Mesendoderm (in vitro differentiated cells): ENCODE data around the gene KRTAP10-10. TPM values are rescaled to one million over a fixed set of nuclear protein-coding genes. Genes with fewer than 3 reads are reported as not detected.
"Not testable (repeated sequence)": the region's sequence is repeated elsewhere in the genome, so short reads cannot be mapped to it uniquely, and the experiment has no call there.

Source experiments
- DNase-seq: peaks from one replicate; pipeline ENCODE4 v3.0.0; 2013
- H2AK5ac ChIP-seq: 2 replicates; pipeline ENCODE4 v1.6.1; 2013; ENCODE audit warnings: low read length, inconsistent platforms
- H2BK120ac ChIP-seq: 2 replicates; pipeline ENCODE4 v1.6.1; 2013; ENCODE audit warnings: low read depth, mild to moderate bottlenecking, low read length, moderate library complexity, mixed read lengths
- H2BK15ac ChIP-seq: replicated peaks from 2 replicates; pipeline ENCODE4 v1.6.1; 2013; ENCODE audit warnings: low read depth, mild to moderate bottlenecking, moderate library complexity
- H2BK5ac ChIP-seq: 2 replicates; pipeline ENCODE4 v1.6.1; 2013; ENCODE audit warnings: low read length, inconsistent platforms
- H3K18ac ChIP-seq: 2 replicates; pipeline ENCODE4 v1.6.1; 2013; ENCODE audit warnings: mild to moderate bottlenecking, low read length, mixed read lengths
- H3K23ac ChIP-seq: one replicate; pipeline ENCODE4 v1.6.1; 2013; ENCODE audit warnings: low read length
- H3K27ac ChIP-seq: 2 replicates; pipeline ENCODE4 v1.5.1; 2013; ENCODE audit warnings: low read depth, mild to moderate bottlenecking, inconsistent platforms, low read length, moderate library complexity
- H3K27me3 ChIP-seq: 2 replicates; pipeline ENCODE4 v1.6.1; 2013; ENCODE audit warnings: low read length, control low read depth, mild to moderate bottlenecking, inconsistent platforms; ENCODE audit not compliant: insufficient read depth, poor library complexity
- H3K36me3 ChIP-seq: 2 replicates; pipeline ENCODE4 v1.6.1; 2013; ENCODE audit warnings: low read length, inconsistent platforms; ENCODE audit not compliant: control insufficient read depth, insufficient read depth
- H3K4ac ChIP-seq: one replicate; pipeline ENCODE4 v1.6.1; 2013; ENCODE audit warnings: low read depth, mild to moderate bottlenecking, low read length, moderate library complexity
- H3K4me1 ChIP-seq: 2 replicates; pipeline ENCODE4 v1.6.1; 2013; ENCODE audit warnings: low read depth, low read length, inconsistent platforms; ENCODE audit not compliant: control insufficient read depth
- H3K4me2 ChIP-seq: 2 replicates; pipeline ENCODE4 v1.6.1; 2013; ENCODE audit warnings: low read length
- H3K4me3 ChIP-seq: 2 replicates; pipeline ENCODE4 v1.5.1; 2013; ENCODE audit warnings: mild to moderate bottlenecking, low read length
- H3K56ac ChIP-seq: one replicate; pipeline ENCODE4 v1.6.1; 2013; ENCODE audit warnings: low read length
- H3K79me1 ChIP-seq: 2 replicates; pipeline ENCODE4 v1.6.1; 2013; ENCODE audit warnings: low read length, inconsistent platforms
- H3K79me2 ChIP-seq: 2 replicates; pipeline ENCODE4 v1.6.1; 2013; ENCODE audit warnings: mild to moderate bottlenecking, low read length; ENCODE audit not compliant: control insufficient read depth, insufficient read depth
- H3K9ac ChIP-seq: 2 replicates; pipeline ENCODE4 v1.6.1; 2013; ENCODE audit warnings: low read length, inconsistent platforms
- H4K5ac ChIP-seq: one replicate; pipeline ENCODE4 v1.6.1; 2013; ENCODE audit warnings: low read length
- H4K8ac ChIP-seq: one replicate; pipeline ENCODE4 v1.6.1; 2013; ENCODE audit warnings: low read depth, mild to moderate bottlenecking, control low read depth, low read length, moderate library complexity
- WGBS: extraction: QIAGEN DNeasy Blood & Tissue Kit; methylation state at CpG from one replicate; pipeline ENCODE4 v1.1.7; 2013; ENCODE audit warnings: low lambda C conversion rate, missing lambda C conversion rate; ENCODE audit not compliant: insufficient coverage; ENCODE audit errors: extremely low coverage; 5-methylcytosine and 5-hydroxymethylcytosine counted together
- polyA plus RNA-seq, 2 experiments: library from polyadenylated mRNA; stranded (reverse); fragments of 200-250 nt; gene quantifications; one replicate each; pipeline ENCODE4 v1.2.3, GENCODE V29; 2013

The KRTAP10-10 gene
- not detected for polyA plus RNA-seq (2013, experiment 1 of 2)
- polyA plus RNA-seq (2013, experiment 2 of 2), result not detected

- H3K4me2 ChIP-seq, result no peak within 1 kb of the TSS
- no peak within 1 kb of the TSS for H2BK120ac ChIP-seq
- H3K4me1 ChIP-seq, result no peaks in the 10 kb centered on the region
- no peaks in the 10 kb centered on the region for H3K36me3 ChIP-seq
- no peak within 1 kb of the TSS for H3K9ac ChIP-seq
- no peak within 1 kb of the TSS for H3K23ac ChIP-seq
- no peak within 1 kb of the TSS for H3K18ac ChIP-seq
- no peak within 1 kb of the TSS for H2AK5ac ChIP-seq
- H4K8ac ChIP-seq, result no peak within 1 kb of the TSS
- no peaks in the 10 kb centered on the region for H3K79me2 ChIP-seq
- H3K4ac ChIP-seq, result no peak within 1 kb of the TSS
- H4K5ac ChIP-seq, result no peak within 1 kb of the TSS
- H2BK5ac ChIP-seq, result no peak within 1 kb of the TSS
- H3K79me1 ChIP-seq, result no peaks in the 10 kb centered on the region
- DNase-seq, result no peak
- H3K27ac ChIP-seq, result no peak within 1 kb of the TSS
- no CpG with 5 or more reads among the region's 21 CpGs for WGBS
- H3K4me3 ChIP-seq, result no peak within 1 kb of the TSS
- H3K27me3 ChIP-seq, result no peaks in the 10 kb centered on the region
- no peak within 1 kb of the TSS for H2BK15ac ChIP-seq
- no peak within 1 kb of the TSS for H3K56ac ChIP-seq
Observed at GRCh38 chr21:44637018-44637850, at the start of gene KRTAP10-10. Gene KRTAP10-10, plus strand, starts transcription at chr21:44637356. Its CDS starts 62 bp downstream, at chr21:44637418.

GRCh38 chr21:44589094-44589493 is 48.1 kb upstream of the KRTAP10-10 start:
- H2BK120ac ChIP-seq, result no peak overlapping the region
- H2AK5ac ChIP-seq, result no peak overlapping the region
- no peak for DNase-seq
- no peak overlapping the region for H3K23ac ChIP-seq
- no peak overlapping the region for H3K56ac ChIP-seq
- no peak overlapping the region for H3K18ac ChIP-seq
- no peak overlapping the region for H4K8ac ChIP-seq
- H3K79me1 ChIP-seq, result no peaks in the 10 kb centered on the region
- no peak overlapping the region for H3K9ac ChIP-seq
- H4K5ac ChIP-seq, result no peak overlapping the region
- no peak overlapping the region for H2BK5ac ChIP-seq
- H3K4ac ChIP-seq, result no peak overlapping the region
- no peaks in the 10 kb centered on the region for H3K79me2 ChIP-seq
- no peak overlapping the region for H3K4me3 ChIP-seq
- WGBS, result no CpG with 5 or more reads among the region's 2 CpGs
- H3K4me2 ChIP-seq, result no peak overlapping the region
- H3K27ac ChIP-seq, result no peak overlapping the region
- no peaks in the 10 kb centered on the region for H3K27me3 ChIP-seq
- H3K4me1 ChIP-seq, result peaks cover 4% of the 10 kb centered on the region
- H3K36me3 ChIP-seq, result no peaks in the 10 kb centered on the region
- H2BK15ac ChIP-seq, result no peak overlapping the region

GRCh38 chr21:44589586-44590305 is 47.4 kb upstream of the KRTAP10-10 start:
- Histone ChIP-seq H2BK120ac (no peak overlapping the region), H2BK5ac (no peak overlapping the region), H3K18ac (no peak overlapping the region), H2BK15ac (no peak overlapping the region), H4K5ac (no peak overlapping the region), H3K27ac (no peak overlapping the region), H4K8ac (no peak overlapping the region), H3K27me3 (no peaks in the 10 kb centered on the region), H2AK5ac (no peak overlapping the region), H3K79me2 (no peaks in the 10 kb centered on the region), H3K4me1 (peaks cover 4% of the 10 kb centered on the region), H3K36me3 (no peaks in the 10 kb centered on the region), H3K4me3 (no peak overlapping the region), H3K23ac (no peak overlapping the region), H3K4ac (no peak overlapping the region), H3K79me1 (no peaks in the 10 kb centered on the region), H3K56ac (peak overlapping the region; percentile 15), H3K4me2 (no peak overlapping the region), H3K9ac (no peak overlapping the region)
- no peak for DNase-seq
- no CpG with 5 or more reads among the region's 24 CpGs for WGBS

- H3K18ac ChIP-seq, result no peak overlapping the region
- H4K5ac ChIP-seq, result no peak overlapping the region
- H3K36me3 ChIP-seq, result no peaks in the 10 kb centered on the region
- peaks cover 4% of the 10 kb centered on the region for H3K4me1 ChIP-seq
- H3K4me2 ChIP-seq, result no peak overlapping the region
- H3K56ac ChIP-seq, result no peak overlapping the region
- no peak overlapping the region for H3K27ac ChIP-seq
- H3K79me2 ChIP-seq, result no peaks in the 10 kb centered on the region
- H2BK5ac ChIP-seq, result no peak overlapping the region
- WGBS, result no CpG with 5 or more reads among the region's 10 CpGs
- no peak overlapping the region for H3K4ac ChIP-seq
- H3K27me3 ChIP-seq, result no peaks in the 10 kb centered on the region
- no peak overlapping the region for H2AK5ac ChIP-seq
- no peak for DNase-seq
- no peak overlapping the region for H3K4me3 ChIP-seq
- no peaks in the 10 kb centered on the region for H3K79me1 ChIP-seq
- H2BK120ac ChIP-seq, result no peak overlapping the region
- no peak overlapping the region for H3K23ac ChIP-seq
- no peak overlapping the region for H2BK15ac ChIP-seq
- H3K9ac ChIP-seq, result no peak overlapping the region
- H4K8ac ChIP-seq, result no peak overlapping the region
Observed at GRCh38 chr21:44590311-44590721, 46.8 kb upstream of the KRTAP10-10 start.

GRCh38 chr21:44590897-44591800 is 46.0 kb upstream of the KRTAP10-10 start:
- not testable (repeated sequence) for H3K27ac ChIP-seq, H2BK120ac ChIP-seq, H3K36me3 ChIP-seq, H3K56ac ChIP-seq, DNase-seq, H2BK5ac ChIP-seq, H2AK5ac ChIP-seq, H3K4me1 ChIP-seq, H4K5ac ChIP-seq, H3K27me3 ChIP-seq, H3K4me2 ChIP-seq, H2BK15ac ChIP-seq, H3K23ac ChIP-seq, H3K79me2 ChIP-seq, H3K9ac ChIP-seq, H4K8ac ChIP-seq, H3K18ac ChIP-seq, H3K79me1 ChIP-seq, H3K4ac ChIP-seq, H3K4me3 ChIP-seq
- no CpG with 5 or more reads among the region's 19 CpGs for WGBS
